Brain microvascular endothelial cell (primary cell): ENCODE results near the gene S100A4.

Experiments used
- DNase-seq: peaks from one replicate; pipeline ENCODE4 v3.0.0-alpha.2; 2020
- H3K27ac ChIP-seq: fragments of 250-450 bp; sonication (Bioruptor Pico); 2 replicates; pipeline ENCODE4 v1.5.1; 2020; ENCODE audit warnings: mild to moderate bottlenecking, moderate library complexity
- H3K27me3 ChIP-seq: fragments of 250-450 bp; sonication (Bioruptor Pico); replicated peaks from 2 replicates; pipeline ENCODE4 v1.5.1; 2020; ENCODE audit warnings: mild to moderate bottlenecking
- H3K36me3 ChIP-seq: fragments of 250-450 bp; sonication (Bioruptor Pico); replicated peaks from 2 replicates; pipeline ENCODE4 v1.5.1; 2020; ENCODE audit warnings: mild to moderate bottlenecking
- H3K4me3 ChIP-seq: 2 replicates; pipeline ENCODE4 v1.5.1; 2011; ENCODE audit warnings: low read depth, mild to moderate bottlenecking, control low read depth, low read length, moderate library complexity
- CTCF ChIP-seq: IDR thresholded peaks from 2 replicates; pipeline ENCODE4 v1.5.1; 2011; ENCODE audit warnings: low read depth, mild to moderate bottlenecking, moderate library complexity, low read length, control low read depth, inconsistent platforms; ENCODE audit errors: missing control alignments
- in situ Hi-C: cut with HindIII; loops from 2 replicates; pipeline ENCODE4 v1.10.0; 2017; ENCODE audit warnings: low sequenced_read_pairs, low pct_ligation_motif_present

S100A4 gene

GRCh38 chr1:153509729-153510354, 35.8 kb downstream of the S100A4 start:
- H3K27ac ChIP-seq: no peak overlapping the region
- no peaks in the 10 kb centered on the region for H3K27me3 ChIP-seq
- in situ Hi-C loops: no loop called here
- no peak overlapping the region for H3K4me3 ChIP-seq
- no peak for DNase-seq
- no peaks in the 10 kb centered on the region for H3K36me3 ChIP-seq
- peak; percentile 87 for TF ChIP-seq CTCF

- TF ChIP-seq CTCF: no peak
- no peaks in the 10 kb centered on the region for H3K27me3 ChIP-seq
- H3K4me3 ChIP-seq: no peak overlapping the region
- in situ Hi-C loops: no loop called here
- DNase-seq: no peak
- no peak overlapping the region for H3K27ac ChIP-seq
- no peaks in the 10 kb centered on the region for H3K36me3 ChIP-seq
These were observed 36.6 kb downstream of the S100A4 start for GRCh38 chr1:153509036-153509435.

GRCh38 chr1:153507926-153508583, 37.6 kb downstream of the S100A4 start:
- Histone ChIP-seq H3K36me3 (no peaks in the 10 kb centered on the region), H3K27me3 (no peaks in the 10 kb centered on the region), H3K27ac (no peak overlapping the region), H3K4me3 (no peak overlapping the region)
- no peak for DNase-seq
- in situ Hi-C loops: no loop called here
- TF ChIP-seq CTCF: no peak

- H3K36me3 ChIP-seq: no peaks in the 10 kb centered on the region
- peak; percentile 77 for DNase-seq
- TF ChIP-seq CTCF: no peak
- H3K4me3 ChIP-seq: no peak overlapping the region
- no peak overlapping the region for H3K27ac ChIP-seq
- no peaks in the 10 kb centered on the region for H3K27me3 ChIP-seq
- in situ Hi-C loops: no loop called here
These were observed 38.7 kb downstream of the S100A4 start for GRCh38 chr1:153506831-153507413.

GRCh38 chr1:153506386-153506785, 39.2 kb downstream of the S100A4 start:
- in situ Hi-C loops: no loop called here
- Histone ChIP-seq H3K36me3 (no peaks in the 10 kb centered on the region), H3K4me3 (no peak overlapping the region), H3K27me3 (no peaks in the 10 kb centered on the region), H3K27ac (no peak overlapping the region)
- no peak for DNase-seq
- no peak for TF ChIP-seq CTCF
